NCI-H2171 (cell line): ENCODE results near the gene HSPA12B.

Experiments
- DNase-seq: peaks from one replicate; lab custom pipeline; 2025; lab: John Stamatoyannopoulos, UW

HSPA12B gene

DNA sequence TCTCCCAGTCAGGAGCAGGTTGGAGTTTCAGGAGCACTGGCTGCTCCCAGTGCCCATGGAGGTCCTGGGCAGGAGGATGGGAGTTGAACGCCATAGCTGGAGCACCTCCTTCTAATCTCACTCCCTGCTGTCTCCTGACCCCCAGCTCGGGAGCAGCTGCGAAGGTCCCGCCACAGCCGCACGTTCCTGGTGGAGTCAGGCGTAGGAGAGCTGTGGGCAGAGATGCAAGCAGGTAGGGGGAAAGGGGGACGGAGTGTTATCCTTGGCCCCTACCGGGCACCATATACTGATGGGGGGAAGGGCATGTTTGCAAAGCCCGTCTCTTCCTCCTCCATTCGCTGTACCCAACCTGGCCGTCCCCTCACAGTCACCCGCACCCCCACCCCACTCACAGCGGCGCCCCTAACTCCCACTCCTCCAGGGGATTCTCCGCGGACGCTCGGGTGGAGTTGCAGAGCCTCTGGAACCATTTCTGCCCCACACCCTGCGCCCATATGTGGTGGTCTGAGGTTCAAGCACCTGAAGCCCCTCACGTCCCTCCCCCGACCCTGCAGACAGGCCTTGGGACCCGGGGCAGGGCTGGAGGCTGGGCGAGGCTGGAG is 16.7 kb downstream of the HSPA12B start:
- DNase-seq, result no peak

DNA sequence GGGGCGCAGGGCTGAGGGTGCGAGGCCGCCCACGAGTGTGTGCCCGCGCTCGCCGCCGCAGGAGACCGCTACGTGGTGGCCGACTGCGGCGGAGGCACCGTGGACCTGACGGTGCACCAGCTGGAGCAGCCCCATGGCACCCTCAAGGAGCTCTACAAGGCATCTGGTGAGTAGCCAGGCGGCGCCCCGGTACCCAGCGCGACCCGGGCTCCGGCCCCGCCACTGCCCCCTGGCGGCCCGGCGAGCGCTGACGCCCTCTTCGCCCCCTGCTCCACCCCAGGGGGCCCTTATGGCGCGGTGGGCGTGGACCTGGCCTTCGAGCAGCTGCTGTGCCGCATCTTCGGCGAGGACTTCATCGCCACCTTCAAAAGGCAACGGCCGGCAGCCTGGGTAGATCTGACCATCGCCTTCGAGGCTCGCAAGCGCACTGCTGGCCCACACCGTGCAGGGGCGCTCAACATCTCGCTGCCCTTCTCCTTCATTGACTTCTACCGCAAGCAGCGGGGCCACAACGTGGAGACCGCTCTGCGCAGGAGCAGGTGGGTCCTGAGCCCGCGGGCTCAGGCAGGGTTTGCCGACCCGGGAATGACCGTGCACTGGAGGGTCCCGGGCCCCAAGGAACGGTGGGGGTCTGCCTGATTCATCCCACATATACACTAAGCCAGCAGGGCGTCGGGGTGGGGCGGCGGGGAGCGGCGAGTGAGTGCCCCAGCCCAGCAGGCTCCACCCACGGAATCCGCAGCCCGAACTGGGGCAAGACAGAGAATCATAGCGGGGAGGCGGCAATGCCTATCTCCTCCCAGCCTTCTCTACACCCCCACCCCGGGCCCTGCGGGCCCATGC is 17.4 kb downstream of the HSPA12B start:
- DNase-seq, result no peak

DNA sequence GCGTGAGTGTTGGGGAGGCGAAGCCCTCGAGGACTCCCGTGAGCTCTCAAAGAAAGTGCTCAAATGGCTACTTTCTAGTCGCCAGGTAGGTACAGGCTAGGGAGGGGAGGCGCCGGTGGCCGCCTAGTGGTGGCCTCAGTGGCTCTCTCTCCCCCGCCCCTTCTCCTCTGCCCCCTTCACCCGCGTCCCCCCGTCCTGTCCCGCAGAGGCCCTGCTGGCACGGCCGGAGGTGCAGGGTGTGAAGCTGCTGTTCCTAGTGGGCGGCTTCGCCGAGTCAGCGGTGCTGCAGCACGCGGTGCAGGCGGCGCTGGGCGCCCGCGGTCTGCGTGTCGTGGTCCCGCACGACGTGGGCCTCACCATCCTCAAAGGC is 18.8 kb downstream of the HSPA12B start:
- DNase-seq, result no peak

DNA sequence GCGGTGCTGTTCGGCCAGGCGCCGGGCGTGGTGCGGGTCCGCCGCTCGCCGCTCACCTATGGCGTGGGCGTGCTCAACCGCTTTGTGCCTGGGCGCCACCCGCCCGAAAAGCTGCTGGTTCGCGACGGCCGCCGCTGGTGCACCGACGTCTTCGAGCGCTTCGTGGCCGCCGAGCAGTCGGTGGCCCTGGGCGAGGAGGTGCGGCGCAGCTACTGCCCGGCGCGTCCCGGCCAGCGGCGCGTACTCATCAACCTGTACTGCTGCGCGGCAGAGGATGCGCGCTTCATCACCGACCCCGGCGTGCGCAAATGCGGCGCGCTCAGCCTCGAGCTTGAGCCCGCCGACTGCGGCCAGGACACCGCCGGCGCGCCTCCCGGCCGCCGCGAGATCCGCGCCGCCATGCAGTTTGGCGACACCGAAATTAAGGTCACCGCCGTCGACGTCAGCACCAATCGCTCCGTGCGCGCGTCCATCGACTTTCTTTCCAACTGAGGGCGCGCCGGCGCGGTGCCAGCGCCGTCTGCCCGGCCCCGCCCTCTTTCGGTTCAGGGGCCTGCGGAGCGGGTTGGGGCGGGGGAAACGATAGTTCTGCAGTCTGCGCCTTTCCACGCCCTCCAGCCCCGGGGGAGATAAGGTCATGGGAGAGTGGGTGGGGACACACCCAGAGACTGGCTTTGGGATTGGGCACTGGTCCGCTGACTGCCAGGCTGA is 19.3 kb downstream of the HSPA12B start:
- peak; percentile 74 for DNase-seq

DNA sequence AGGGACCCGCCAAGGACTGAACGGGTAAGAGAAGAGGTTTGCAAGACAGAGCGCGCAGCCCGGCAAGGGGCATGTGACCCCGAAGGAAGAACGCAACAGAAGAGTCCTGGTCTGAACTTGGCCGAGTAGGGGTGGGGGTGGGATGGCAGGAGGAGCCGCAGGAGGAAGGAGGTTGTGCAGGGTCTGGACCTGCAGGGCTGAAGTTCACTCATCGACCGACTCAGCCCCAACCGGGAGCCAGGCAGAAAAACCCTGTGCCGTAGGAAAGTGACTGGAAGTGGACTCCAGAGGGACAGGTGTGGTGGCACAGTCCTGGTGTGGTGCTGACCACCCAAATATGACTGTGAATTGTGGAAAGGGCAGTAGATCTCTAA is 19.9 kb downstream of the HSPA12B start:
- DNase-seq, result no peak

DNA sequence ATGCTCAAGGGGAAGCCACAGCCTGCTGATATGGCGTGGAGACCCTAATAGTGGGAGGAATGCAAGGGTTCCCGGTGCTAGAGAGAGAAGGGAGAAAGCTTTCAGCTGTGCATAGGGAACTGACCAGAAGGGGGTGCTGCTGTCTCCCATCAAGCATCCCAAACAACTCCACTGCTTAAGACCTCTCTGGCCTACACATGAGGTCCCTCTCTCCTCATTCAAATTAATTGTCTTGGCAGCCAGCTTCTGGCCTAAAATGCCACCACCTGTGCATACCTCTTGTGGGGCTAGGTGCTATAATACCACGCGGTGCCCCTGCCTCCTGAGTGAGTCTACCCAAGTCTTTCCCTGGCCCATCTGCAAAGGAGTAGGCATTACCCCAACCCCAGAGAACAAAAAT is 20.6 kb downstream of the HSPA12B start:
- no peak for DNase-seq

DNA sequence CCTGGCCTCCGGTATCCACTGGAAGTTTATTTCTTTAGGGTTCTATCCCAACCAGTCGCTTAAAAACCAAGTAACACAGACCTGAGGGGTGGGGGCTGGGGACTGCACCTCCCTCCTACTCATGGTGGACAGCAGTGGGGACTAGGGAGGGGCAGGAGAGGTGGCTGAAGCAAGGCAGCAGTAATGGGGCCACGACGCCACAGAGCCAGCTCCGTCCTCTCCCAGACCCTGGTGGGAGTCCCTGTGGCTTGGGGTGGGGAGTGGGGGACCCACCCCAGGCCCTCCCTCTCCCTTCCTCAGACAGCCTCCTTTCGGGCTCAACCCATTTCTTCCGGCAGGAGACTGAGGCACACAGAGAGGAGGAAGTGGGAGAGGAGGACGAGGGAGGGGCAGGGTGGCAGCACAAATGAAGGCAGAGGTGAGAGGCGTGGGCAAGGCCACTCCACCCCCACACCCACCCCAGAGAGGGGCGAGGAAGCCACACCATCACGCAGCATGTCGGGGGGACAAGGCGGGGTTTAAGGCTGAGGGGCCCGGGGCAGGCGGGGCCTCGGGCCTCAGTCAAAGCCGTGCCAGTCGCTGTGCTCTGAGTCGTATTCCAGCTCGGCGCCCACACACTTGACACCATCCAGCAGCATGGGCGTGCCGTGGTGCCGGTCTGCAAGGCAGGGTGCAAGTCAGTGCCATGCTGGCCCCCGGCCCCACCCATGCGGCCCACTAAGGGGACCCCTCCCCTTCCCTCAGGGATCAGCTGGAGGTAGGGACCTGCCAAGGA is 21.2 kb downstream of the HSPA12B start:
- DNase-seq, result no peak

DNA sequence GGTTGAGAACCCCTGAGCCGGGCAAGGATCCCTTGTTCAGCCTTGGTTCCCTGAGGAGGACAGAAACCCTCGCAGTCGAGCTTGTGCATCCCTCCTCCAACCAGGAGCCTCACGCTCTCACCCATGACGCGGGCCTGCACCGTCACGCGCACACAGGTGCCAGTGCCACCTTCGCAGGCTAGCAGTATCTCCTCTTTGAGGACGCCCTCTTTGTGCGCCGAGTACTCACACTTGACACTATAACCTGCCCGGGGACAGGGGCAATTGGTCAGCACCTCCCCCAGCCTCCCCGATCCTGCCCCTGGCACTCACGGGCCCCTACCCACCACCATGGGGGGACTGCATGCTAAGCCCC is 21.8 kb downstream of the HSPA12B start:
- no peak for DNase-seq

DNA sequence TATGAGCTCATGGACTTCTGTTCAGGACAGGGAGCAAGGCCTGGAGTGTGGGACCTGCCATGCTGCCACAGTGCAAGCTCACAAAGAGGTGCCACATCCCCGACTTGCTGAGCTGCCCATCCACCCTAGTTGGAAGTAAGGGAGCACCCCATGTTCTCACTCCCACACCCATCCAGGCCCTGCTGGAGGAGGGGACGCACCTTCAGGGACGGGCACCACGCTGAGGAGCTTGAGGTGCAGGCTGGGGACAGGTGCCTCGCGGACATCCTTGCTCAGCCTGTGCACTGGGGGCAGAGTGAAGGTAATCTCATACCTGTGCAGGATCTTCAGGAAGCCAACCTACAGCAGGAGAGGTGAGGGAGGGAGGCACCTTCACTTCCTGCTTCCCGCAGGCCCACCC is 22.8 kb downstream of the HSPA12B start:
- no peak for DNase-seq

DNA sequence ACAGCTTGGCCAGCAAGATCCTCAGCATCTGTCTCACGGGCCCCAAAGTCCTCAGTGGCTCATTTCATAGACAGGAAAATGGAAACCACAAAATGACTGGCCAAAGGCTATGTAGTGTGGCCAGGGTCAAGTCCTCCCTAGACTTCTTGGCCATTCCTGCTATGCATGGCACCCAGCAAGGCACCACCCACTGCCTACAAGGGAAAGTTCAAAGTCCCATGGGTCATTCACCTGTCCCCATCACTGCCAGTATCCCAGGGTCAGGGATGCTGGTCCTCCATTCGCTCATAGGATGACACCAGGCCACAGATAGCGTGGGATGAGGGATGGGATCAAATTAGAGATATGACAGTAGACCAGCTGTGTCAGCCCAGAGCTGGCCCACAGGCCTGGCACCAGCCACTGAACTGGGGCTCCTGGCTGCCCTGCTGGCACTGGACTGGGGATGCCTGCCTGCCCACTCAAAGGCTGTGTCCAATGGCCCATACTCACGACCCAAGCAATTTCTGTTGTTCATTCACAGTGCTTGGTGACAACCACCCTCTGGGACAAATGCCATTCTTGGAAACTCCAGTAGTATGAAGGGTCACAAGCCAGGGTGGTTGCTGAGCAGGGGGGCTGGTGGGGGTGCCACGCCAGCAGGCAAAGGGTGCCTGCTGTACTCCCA is 23.5 kb downstream of the HSPA12B start:
- DNase-seq, result no peak

DNA sequence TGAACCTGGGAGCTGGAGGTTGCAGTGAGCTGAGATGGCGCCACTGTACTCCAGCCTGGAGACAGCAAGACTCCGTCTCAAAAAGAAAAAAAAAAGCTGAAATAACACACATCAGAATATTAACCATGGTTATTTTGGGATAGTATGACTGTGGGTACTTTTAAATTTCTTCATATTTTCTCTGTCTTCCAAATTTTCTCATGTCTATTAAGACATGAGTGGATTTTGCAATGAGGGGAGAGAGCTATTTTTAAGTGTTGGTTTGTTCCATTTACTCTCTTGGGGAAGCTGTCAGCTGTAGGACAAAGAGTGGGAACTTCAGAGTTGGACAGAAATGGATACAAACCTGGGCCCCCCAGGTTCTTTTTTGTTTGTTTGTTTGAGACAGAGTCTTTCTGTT is 24.8 kb downstream of the HSPA12B start:
- no peak for DNase-seq

DNA sequence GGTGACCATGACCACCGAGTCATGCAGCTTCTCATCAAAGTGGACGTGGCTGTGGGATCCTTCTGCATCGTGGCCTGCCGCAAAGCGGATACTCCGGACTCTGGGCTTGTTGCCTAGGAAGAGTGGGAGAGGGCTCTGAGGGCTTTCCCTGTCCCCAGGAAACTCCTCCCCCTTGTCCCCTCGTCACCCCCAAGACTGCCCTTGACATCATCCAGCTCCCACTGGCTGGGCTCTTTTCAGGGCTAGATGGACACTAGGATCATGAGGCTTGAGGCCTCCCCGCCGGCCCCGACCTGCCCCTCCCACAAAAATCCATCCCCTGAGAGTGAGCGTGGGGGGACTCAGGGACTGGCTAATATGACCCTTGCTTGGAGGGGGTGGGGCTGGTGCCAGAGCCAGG is 26.1 kb downstream of the HSPA12B start:
- no peak for DNase-seq

DNA sequence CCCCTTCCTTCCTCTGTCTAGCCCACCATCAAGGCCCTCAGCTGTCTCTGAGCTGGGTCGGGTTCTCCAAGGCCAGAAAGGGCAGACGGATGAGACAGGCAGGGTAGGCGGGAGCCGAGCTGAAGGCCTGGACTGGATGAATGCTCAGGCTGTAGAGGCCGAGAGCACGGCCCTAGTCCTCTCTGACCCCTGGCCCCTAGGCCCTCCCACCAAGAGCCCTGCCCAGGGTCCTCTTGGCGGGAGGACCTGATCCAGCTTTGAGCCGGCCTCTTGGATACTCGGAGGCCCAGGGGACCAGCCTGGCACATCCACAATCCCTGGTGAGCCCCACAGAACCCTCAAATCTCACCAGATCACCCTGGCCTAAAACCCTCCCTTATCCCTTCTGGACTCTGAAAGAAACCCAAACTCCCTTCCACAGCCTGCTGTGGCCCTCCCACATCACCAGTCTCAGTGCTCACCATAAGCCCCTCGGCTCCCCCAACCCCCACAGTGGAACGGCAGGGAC is 26.9 kb downstream of the HSPA12B start:
- DNase-seq, result no peak

DNA sequence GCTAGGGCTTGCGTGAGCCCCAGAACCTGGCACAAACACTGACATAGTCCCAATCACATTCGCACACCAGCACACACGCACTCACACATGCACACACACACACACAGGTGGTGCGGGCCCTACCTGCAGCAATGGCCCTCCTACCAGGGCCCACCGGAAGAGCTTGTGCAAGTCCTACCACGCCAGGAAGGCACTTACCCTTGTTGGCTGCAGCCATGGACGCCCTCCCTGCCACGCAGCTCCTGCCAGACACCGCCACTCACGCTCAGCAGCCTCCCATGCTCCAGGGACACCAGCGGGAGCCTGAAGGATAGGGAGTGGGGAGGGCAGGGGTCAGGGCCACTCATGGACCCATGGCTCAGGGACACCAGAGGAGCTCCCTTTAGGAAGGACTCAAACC is 27.4 kb downstream of the HSPA12B start:
- DNase-seq, result no peak

DNA sequence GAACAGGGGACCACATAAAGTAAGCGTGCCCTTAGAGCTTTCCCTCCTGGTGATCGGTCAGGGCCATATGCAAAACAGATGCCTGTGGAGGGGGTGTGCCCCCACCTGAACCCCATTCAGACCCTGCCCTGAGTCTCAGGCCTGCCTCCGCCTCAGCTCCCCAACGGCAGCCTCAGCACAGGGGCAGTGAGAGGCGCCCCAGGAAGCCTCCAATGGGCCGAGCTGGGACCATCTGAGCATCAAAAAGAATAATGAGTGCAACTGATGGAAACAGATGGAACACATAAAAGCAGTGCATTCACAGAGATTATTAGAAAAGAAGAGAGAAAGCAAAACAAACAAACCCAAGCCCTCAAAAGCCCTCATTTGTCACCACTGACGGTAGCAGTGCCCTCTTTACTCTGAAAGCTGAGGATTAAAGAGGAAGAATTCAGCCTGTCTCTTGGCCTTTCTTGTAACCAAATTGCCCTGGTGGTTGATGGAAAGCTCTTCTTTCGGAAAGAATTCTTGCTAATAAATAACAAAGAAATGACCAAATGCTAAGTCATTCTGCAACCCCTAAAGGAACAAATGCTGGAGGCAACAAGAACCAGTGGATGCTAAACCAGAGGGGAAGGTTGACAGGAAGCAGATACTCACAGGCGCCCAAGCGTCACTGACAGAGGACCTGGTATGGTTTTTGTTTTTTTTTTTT is 28.3 kb downstream of the HSPA12B start:
- DNase-seq, result no peak

DNA sequence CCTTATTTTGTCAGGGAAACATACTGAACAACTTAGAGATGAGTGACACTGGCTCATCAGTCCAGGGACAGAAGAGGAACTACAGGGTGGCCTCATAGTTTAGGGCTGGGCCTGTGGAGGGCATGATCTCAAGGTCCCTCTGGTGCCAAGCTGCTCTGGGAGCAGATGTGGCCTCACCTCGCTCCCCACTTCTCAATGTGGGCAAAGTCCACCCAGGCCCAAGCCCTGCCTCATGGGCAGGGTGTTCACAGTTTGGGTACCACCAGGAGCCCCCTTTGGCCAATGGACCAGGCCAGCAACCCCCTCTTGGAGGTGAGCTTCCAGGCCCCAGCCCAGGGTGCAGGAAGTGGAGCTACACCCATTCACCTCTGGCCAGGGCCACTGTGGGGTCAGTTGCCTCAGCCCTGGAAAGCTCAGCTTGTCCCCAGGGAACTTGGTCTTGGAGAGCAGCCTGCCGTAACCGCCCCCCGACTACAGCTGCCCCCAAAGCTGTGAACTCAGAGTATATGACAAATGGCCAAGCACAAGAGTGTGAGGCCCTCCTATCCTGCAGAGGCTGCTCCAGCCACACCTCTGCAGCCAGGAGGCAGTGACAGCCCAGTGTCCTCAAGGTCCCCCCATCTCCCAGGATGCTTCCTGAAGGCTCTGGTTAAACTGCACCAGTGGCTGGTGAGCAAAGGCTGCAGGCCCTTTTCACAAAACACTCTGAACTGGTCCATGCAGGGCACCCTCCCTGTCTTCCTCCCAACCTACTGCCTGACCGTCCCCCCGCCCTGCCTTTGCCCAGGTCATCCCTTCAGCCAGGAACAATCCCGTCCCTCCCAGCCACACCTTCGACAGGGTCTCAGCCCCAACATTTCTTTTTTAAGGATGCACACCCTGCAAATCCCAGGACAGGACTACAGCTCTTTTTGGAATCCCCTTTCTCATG is 31.5 kb downstream of the HSPA12B start:
- DNase-seq, result no peak

DNA sequence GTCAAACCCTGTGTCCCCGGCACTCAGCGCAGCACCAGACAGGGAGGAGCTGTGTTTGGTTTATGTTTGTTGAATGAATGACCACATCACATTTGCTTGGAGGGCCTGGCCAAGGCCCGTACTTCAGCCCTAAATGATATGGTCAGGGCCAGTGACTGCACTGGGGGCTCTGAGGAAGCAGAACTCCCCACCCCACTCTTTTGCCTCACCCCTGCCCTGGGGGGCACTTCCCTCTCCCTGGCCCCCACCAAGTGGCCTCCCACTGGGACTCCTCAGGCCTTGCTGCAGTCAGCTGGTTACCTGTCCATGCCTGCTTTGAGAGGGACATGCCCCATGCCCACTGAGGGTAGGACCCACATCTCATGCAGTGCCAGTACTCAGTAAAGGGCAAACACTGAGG is 32.2 kb downstream of the HSPA12B start:
- DNase-seq, result no peak

DNA sequence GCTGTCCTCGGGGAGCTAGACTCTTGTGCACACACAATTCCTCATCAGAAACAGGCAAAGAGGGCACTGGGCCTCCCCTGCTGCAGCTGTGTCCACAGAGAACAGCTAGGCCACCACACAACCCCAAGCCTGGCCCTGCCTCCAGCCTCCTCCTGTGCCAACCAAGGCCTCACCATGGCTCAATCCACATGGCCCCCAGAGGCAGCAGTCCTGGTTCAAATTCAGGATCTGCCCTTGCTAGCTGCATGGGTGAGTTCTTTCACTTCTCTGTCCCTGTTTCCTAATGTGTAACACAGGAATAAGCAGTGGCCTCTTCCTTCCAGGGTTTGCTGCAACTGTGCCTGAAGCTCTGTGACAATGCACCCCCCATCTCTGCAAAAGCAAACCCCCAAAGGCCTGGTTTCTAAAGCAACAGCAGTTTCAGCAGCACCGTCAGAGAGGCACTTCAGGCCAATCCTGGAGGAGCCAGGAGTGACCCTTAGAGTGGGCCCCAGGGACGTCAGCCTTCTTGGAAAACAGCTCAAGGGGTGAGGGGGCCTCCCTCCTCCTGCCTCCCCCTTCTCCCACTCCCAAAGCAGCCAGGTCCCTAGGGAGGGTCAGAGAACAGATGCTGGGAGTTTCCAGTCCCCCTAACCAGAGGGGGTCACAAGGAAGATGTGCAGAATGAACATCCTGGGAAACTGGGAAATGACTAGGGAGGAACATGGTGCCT is 32.8 kb downstream of the HSPA12B start:
- no peak for DNase-seq

DNA sequence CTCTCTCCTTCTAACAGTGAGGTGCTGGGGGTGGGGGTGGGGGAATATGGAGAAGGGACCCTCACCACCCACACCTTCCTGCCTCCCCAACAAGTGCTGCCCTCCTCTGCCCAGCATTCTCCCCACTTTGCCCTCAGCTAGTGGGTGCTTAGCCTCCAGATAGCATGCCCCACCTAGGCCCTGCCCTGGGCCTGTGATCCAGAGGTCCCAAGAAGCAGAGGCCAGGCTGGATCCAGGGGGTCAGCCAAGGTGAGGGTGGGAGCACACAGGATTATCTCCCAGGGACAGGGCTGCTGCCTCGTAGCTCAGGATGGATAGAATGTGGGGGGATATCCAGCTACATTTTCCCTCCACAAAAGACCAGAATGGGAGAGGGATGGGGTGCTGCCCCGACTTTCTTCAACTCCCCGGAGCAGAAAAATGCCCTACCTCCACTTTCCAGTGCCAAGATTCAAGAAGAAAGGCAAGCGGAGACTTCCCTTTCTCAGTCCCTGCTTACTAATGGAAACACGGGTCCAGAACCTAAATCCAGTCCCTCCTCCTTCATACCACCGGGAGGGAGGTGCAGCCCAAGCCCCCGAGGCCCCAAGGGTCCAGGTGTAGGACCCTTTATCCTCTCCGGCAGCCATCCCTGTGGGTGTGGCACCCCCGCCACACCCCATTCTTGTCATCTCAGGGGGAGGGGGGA is 34.1 kb downstream of the HSPA12B start:
- DNase-seq, result no peak
